ENCODE data around the gene SLC7A7. TPM values are rescaled to one million over a fixed set of nuclear protein-coding genes. Genes with fewer than 3 reads are reported as not detected.

The SLC7A7 gene
- total and polyA plus RNA-seq, 2 of the 13 experiments (the other 11 are each of a cell fraction or from before 2014, with no cell fraction given) = 0.13 to 0.63 TPM

- TF ChIP-seq ELF4 (CRISPR knock-in tag; IDR thresholded peaks at IDR 0.05; ENCODE audit: borderline replicate concordance) = peak; percentile 74; the same call in 1 of the 2 replicates
- no peak for TF ChIP-seq ZNF703 (CRISPR knock-in tag; IDR thresholded peaks at IDR 0.05; ENCODE audit: borderline replicate concordance)
- peak; percentile 86; the same call in 1 of the 2 replicates for TF ChIP-seq IRF1 (CRISPR knock-in tag; IDR thresholded peaks at IDR 0.05; ENCODE audit: low read depth)
- TF ChIP-seq BCL6 (CRISPR knock-in tag; IDR thresholded peaks at IDR 0.05) = no peak
- TF ChIP-seq KLF15 (CRISPR knock-in tag; IDR thresholded peaks at IDR 0.05; ENCODE audit: borderline replicate concordance) = no peak; the same call in 1 of the 2 replicates
- TF ChIP-seq MED8 (CRISPR knock-in tag; IDR thresholded peaks at IDR 0.05; ENCODE audit: insufficient replicate concordance) = peak; percentile 41
- TF ChIP-seq SNRNP70 (IDR thresholded peaks at IDR 0.05; ENCODE audit: low read depth, low read length) = no peak
- peak; percentile 93; the same call in 1 of the 2 replicates for TF ChIP-seq ZNF337 (CRISPR knock-in tag; IDR thresholded peaks at IDR 0.05; ENCODE audit: borderline replicate concordance, low read depth)
- 0 out of 2 replicates have a peak, but pooled peaks have one; percentile 39 for TF ChIP-seq ZNF232 (CRISPR knock-in tag; IDR thresholded peaks at IDR 0.05; ENCODE audit: borderline replicate concordance)
- TF ChIP-seq ZNF761 (CRISPR knock-in tag; conservative IDR thresholded peaks at IDR 0.05) = peak; percentile 94
- TF ChIP-seq HMG20B (CRISPR knock-in tag; conservative IDR thresholded peaks at IDR 0.05) = peak; percentile 76
- peak; percentile 93; the same call in 1 of the 2 replicates for TF ChIP-seq ZNF441 (CRISPR knock-in tag; IDR thresholded peaks at IDR 0.05; ENCODE audit: borderline replicate concordance)
- no peak for TF ChIP-seq ZNF747 (CRISPR knock-in tag; IDR thresholded peaks at IDR 0.05; ENCODE audit: borderline replicate concordance)
- no peak for TF ChIP-seq NFE2L1 (CRISPR knock-in tag; IDR thresholded peaks at IDR 0.05; ENCODE audit: borderline replicate concordance)
- TF ChIP-seq SPEN (CRISPR knock-in tag; IDR thresholded peaks at IDR 0.05; ENCODE audit: low read depth) = peak; percentile 65; the same call in 1 of the 2 replicates
- peak; percentile 88; the same call in 1 of the 2 replicates for TF ChIP-seq PITX1 (CRISPR knock-in tag; IDR thresholded peaks at IDR 0.05)
- peak; percentile 70; the same call in 1 of the 2 replicates for TF ChIP-seq RXRB (CRISPR knock-in tag; IDR thresholded peaks at IDR 0.05; ENCODE audit: borderline replicate concordance)
- TF ChIP-seq, protein P1, sequence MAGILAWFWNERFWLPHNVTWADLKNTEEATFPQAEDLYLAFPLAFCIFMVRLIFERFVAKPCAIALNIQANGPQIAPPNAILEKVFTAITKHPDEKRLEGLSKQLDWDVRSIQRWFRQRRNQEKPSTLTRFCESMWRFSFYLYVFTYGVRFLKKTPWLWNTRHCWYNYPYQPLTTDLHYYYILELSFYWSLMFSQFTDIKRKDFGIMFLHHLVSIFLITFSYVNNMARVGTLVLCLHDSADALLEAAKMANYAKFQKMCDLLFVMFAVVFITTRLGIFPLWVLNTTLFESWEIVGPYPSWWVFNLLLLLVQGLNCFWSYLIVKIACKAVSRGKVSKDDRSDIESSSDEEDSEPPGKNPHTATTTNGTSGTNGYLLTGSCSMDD (CRISPR knock-in tag; IDR thresholded peaks at IDR 0.05) = no peak
- TF ChIP-seq CSRNP2 (CRISPR knock-in tag; conservative IDR thresholded peaks at IDR 0.05; ENCODE audit: low read depth) = no peak
- TF ChIP-seq, protein P2, sequence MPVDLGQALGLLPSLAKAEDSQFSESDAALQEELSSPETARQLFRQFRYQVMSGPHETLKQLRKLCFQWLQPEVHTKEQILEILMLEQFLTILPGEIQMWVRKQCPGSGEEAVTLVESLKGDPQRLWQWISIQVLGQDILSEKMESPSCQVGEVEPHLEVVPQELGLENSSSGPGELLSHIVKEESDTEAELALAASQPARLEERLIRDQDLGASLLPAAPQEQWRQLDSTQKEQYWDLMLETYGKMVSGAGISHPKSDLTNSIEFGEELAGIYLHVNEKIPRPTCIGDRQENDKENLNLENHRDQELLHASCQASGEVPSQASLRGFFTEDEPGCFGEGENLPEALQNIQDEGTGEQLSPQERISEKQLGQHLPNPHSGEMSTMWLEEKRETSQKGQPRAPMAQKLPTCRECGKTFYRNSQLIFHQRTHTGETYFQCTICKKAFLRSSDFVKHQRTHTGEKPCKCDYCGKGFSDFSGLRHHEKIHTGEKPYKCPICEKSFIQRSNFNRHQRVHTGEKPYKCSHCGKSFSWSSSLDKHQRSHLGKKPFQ (CRISPR knock-in tag; IDR thresholded peaks at IDR 0.05; ENCODE audit: insufficient replicate concordance) = no peak
Observed at GRCh38 chr14:22852940-22853767, 37.9 kb upstream of the SLC7A7 start (continued).

Data from HepG2 (cell line).